Ishikawa (cell line): Measurements from ENCODE around the gene PNLIPRP2.

Experiments
- CEBPB ChIP-seq: IDR thresholded peaks from 2 replicates; pipeline ENCODE4 v1.6.1; 2012
- CREB1 ChIP-seq: IDR thresholded peaks from 2 replicates; pipeline ENCODE4 v1.6.1; 2012; ENCODE audit warnings: low read depth
- EGR1 ChIP-seq: IDR thresholded peaks from 2 replicates; pipeline ENCODE4 v1.6.1; 2012
- EP300 ChIP-seq: IDR thresholded peaks from 2 replicates; pipeline ENCODE4 v1.6.1; 2012; ENCODE audit warnings: borderline replicate concordance
- FOXM1 ChIP-seq: IDR thresholded peaks from 2 replicates; pipeline ENCODE4 v1.6.1; 2012; ENCODE audit warnings: low read depth, borderline replicate concordance
- NFIC ChIP-seq: IDR thresholded peaks from 2 replicates; pipeline ENCODE4 v1.6.1; 2012
- RAD21 ChIP-seq: IDR thresholded peaks from 2 replicates; pipeline ENCODE4 v1.6.1; 2012; ENCODE audit warnings: low read depth
- TAF1 ChIP-seq: IDR thresholded peaks from 2 replicates; pipeline ENCODE4 v1.6.1; 2012; ENCODE audit warnings: low read depth, mild to moderate bottlenecking
- TCF12 ChIP-seq: IDR thresholded peaks from 2 replicates; pipeline ENCODE4 v1.6.1; 2012; ENCODE audit warnings: low read depth
- TEAD4 ChIP-seq: IDR thresholded peaks from 2 replicates; pipeline ENCODE4 v1.6.1; 2012
- YY1 ChIP-seq: IDR thresholded peaks from 2 replicates; pipeline ENCODE4 v1.6.1; 2012; ENCODE audit warnings: low read depth
- ZBTB7A ChIP-seq: IDR thresholded peaks from 2 replicates; pipeline ENCODE4 v1.6.1; 2012; ENCODE audit warnings: low read depth
- TF ChIP-seq, protein P1 (sequence below): IDR thresholded peaks from 2 replicates; pipeline ENCODE4 v1.6.1; 2012; ENCODE audit warnings: low read depth, mild to moderate bottlenecking
- TF ChIP-seq, protein P2 (sequence below): IDR thresholded peaks from 2 replicates; pipeline ENCODE4 v1.6.1; 2012
- TF ChIP-seq, protein P3 (sequence below): IDR thresholded peaks from 2 replicates; pipeline ENCODE4 v1.6.1; 2012

The PNLIPRP2 gene

DNA sequence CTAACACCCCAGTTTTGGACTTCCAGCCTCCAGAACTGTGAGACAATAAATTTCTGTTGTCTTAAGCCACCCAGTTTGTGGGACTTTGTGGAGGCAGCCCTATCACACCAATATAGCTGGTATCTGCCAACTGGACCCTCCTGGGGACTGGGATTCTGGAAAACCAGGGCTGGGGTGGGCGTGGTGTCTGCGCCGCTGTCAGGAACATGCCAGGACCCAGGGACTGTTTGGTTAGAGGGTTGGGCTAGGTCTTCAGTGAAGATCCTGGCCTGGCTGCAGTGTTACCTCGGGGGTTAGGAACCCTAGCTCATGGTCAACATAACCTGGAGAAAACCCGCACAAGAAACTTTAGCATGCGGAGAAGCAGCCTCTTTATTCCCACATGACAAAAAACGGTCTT lies 42.6 kb downstream of the PNLIPRP2 start:
- TF ChIP-seq TEAD4 (no peak), YY1 (no peak), FOXM1 (no peak), TCF12 (no peak), EGR1 (no peak), EP300 (no peak), NFIC (no peak), TAF1 (no peak), CREB1 (no peak), CEBPB (no peak)
- TF ChIP-seq, protein P1, sequence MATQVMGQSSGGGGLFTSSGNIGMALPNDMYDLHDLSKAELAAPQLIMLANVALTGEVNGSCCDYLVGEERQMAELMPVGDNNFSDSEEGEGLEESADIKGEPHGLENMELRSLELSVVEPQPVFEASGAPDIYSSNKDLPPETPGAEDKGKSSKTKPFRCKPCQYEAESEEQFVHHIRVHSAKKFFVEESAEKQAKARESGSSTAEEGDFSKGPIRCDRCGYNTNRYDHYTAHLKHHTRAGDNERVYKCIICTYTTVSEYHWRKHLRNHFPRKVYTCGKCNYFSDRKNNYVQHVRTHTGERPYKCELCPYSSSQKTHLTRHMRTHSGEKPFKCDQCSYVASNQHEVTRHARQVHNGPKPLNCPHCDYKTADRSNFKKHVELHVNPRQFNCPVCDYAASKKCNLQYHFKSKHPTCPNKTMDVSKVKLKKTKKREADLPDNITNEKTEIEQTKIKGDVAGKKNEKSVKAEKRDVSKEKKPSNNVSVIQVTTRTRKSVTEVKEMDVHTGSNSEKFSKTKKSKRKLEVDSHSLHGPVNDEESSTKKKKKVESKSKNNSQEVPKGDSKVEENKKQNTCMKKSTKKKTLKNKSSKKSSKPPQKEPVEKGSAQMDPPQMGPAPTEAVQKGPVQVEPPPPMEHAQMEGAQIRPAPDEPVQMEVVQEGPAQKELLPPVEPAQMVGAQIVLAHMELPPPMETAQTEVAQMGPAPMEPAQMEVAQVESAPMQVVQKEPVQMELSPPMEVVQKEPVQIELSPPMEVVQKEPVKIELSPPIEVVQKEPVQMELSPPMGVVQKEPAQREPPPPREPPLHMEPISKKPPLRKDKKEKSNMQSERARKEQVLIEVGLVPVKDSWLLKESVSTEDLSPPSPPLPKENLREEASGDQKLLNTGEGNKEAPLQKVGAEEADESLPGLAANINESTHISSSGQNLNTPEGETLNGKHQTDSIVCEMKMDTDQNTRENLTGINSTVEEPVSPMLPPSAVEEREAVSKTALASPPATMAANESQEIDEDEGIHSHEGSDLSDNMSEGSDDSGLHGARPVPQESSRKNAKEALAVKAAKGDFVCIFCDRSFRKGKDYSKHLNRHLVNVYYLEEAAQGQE, result no peak
- TF ChIP-seq, protein P2, sequence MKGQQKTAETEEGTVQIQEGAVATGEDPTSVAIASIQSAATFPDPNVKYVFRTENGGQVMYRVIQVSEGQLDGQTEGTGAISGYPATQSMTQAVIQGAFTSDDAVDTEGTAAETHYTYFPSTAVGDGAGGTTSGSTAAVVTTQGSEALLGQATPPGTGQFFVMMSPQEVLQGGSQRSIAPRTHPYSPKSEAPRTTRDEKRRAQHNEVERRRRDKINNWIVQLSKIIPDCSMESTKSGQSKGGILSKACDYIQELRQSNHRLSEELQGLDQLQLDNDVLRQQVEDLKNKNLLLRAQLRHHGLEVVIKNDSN, result no peak

DNA sequence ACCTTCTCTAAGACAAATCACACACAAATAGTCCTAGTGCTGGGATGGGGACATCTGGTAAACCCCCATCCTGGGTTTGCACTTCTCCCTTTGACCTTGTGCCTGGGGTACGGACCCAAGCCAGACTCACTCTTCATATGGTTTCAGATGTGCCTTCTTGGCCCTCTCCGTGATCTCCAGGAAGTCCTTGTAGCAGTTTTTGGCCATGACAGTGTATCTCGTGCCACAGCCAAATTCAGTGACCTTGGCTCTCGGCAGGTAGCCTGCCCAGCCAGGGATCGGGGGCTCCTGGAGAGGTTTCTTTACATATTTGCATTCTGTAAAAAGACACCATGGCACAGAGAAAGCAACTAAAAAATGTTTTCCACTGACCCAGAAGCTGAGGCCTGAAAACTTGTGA lies 43.9 kb downstream of the PNLIPRP2 start:
- TF ChIP-seq RAD21 (no peak), TAF1 (no peak), CREB1 (no peak), YY1 (no peak), NFIC (no peak), CEBPB (no peak), EP300 (no peak), TEAD4 (no peak), EGR1 (no peak), TCF12 (no peak), ZBTB7A (no peak), FOXM1 (no peak)
- TF ChIP-seq, protein P1, result no peak
- TF ChIP-seq, protein P3, sequence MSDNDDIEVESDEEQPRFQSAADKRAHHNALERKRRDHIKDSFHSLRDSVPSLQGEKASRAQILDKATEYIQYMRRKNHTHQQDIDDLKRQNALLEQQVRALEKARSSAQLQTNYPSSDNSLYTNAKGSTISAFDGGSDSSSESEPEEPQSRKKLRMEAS, result no peak
- TF ChIP-seq, protein P2, result no peak

DNA sequence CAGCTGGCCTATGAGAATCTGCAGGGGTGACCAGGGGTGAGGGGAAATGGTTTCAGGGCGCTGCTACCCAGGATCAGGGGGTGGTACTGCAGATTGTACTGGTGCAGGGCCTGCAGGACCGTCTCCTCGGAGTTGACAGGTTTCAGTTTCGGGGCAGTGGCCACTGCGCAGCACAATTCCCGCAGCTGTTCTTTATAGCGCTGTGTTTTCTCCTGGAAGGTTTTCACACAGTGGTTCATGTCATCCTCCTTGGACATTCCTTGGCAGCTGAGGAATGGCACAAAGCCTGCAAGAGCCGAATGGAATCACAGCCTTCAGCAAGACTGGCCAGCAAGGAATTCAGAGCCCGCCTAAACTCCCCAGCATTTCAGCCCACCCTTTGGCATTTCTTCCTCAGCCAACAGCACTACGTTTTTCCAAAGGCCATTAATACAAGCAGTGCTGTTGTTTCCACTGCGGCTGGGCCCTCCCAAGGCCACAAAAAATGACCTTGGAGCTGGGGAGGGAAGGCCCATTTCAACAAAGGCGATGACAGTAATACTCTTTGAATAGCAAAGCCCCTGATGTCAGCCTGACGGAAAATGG lies 44.9 kb downstream of the PNLIPRP2 start:
- TF ChIP-seq TAF1 (no peak), FOXM1 (no peak), ZBTB7A (no peak)
- TF ChIP-seq, protein P2, result no peak
- TF ChIP-seq, protein P3, result no peak

DNA sequence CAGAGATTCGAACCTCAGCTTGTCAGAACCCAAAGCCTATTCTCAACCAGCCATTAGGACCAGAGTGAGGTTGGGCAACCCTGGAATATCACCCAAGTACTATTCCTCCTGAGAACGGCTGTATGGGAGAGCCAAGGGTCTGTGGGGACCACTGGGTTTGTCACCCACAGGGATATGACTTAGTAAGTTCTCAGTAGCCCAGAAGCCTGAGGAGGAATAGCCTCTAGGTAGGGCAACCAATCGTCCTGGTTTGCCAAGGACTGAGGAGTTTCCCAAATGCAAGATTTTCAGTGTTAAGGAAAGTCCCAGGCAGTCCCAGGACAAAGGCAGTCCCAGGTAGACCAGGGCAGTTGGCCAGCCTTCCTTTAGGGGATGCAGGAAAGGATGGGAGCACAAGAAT lies 46.7 kb downstream of the PNLIPRP2 start:
- TF ChIP-seq EGR1, result no peak
- no peak for TF ChIP-seq FOXM1
- TF ChIP-seq, protein P3, result no peak
- no peak for TF ChIP-seq TAF1
- TF ChIP-seq NFIC, result no peak
- TF ChIP-seq, protein P2, result no peak
- TF ChIP-seq ZBTB7A, result no peak
- no peak for TF ChIP-seq CEBPB
- TF ChIP-seq YY1, result no peak
- TF ChIP-seq, protein P1, result no peak
- no peak for TF ChIP-seq TEAD4
